MM.1S (cell line): Measurements from ENCODE around the gene BAZ1A.

Experiments used
- DNase-seq: peaks from one replicate; pipeline ENCODE4 v3.0.0-alpha.2; 2015
- H2AFZ ChIP-seq: fragments of 300-600 bp; sonication (generic); 2 replicates; pipeline ENCODE4 v1.6.0; 2016; ENCODE audit warnings: antibody characterized with exemption, low read length
- H3F3A ChIP-seq: fragments of 300-600 bp; sonication (generic); 2 replicates; pipeline ENCODE4 v1.6.1; 2016; ENCODE audit warnings: mild to moderate bottlenecking, antibody characterized with exemption, low read length, moderate library complexity, mixed read lengths; ENCODE audit not compliant: insufficient read depth
- H3K27ac ChIP-seq: fragments of 300-600 bp; sonication (generic); 2 replicates; pipeline ENCODE4 v1.5.1; 2016; ENCODE audit warnings: mild to moderate bottlenecking, low read length
- H3K27me3 ChIP-seq: fragments of 300-600 bp; sonication (generic); replicated peaks from 2 replicates; pipeline ENCODE4 v1.6.0; 2016; ENCODE audit warnings: low read length; ENCODE audit not compliant: insufficient read depth
- H3K36me3 ChIP-seq: fragments of 300-600 bp; sonication (generic); replicated peaks from 2 replicates; pipeline ENCODE4 v1.6.1; 2016; ENCODE audit warnings: mild to moderate bottlenecking, low read length, mixed read lengths; ENCODE audit not compliant: insufficient read depth
- H3K4me1 ChIP-seq: fragments of 300-600 bp; sonication (generic); 2 replicates; pipeline ENCODE4 v1.6.1; 2016; ENCODE audit warnings: low read length, mixed read lengths
- H3K4me2 ChIP-seq: fragments of 300-600 bp; sonication (generic); 2 replicates; pipeline ENCODE4 v1.6.0; 2016; ENCODE audit warnings: low read depth, low read length
- H3K4me3 ChIP-seq: fragments of 300-600 bp; sonication (generic); 2 replicates; pipeline ENCODE4 v1.5.1; 2016; ENCODE audit warnings: low read length, mixed read lengths
- H3K79me2 ChIP-seq: fragments of 300-600 bp; sonication (generic); 2 replicates; pipeline ENCODE4 v1.6.1; 2016; ENCODE audit warnings: mixed run types, low read length, mixed read lengths
- H3K9ac ChIP-seq: fragments of 300-600 bp; sonication (generic); 2 replicates; pipeline ENCODE4 v1.6.1; 2016; ENCODE audit warnings: low read length, mixed read lengths
- H3K9me2 ChIP-seq: fragments of 300-600 bp; sonication (generic); replicated peaks from 2 replicates; pipeline ENCODE4 v1.6.1; 2016; ENCODE audit warnings: mild to moderate bottlenecking, low read length, mixed read lengths; ENCODE audit not compliant: insufficient read depth
- H3K9me3 ChIP-seq: fragments of 300-600 bp; sonication (generic); replicated peaks from 2 replicates; pipeline ENCODE4 v1.6.1; 2016; ENCODE audit warnings: mild to moderate bottlenecking, low read length, mixed read lengths; ENCODE audit not compliant: insufficient read depth
- H4K20me1 ChIP-seq: fragments of 300-600 bp; sonication (generic); 2 replicates; pipeline ENCODE4 v1.6.1; 2016; ENCODE audit warnings: mild to moderate bottlenecking, low read length, moderate library complexity, mixed read lengths; ENCODE audit not compliant: insufficient read depth
- CTCF ChIP-seq: fragments of 300-600 bp; sonication (generic); IDR thresholded peaks from 2 replicates; pipeline ENCODE4 v1.5.1; 2016; ENCODE audit warnings: antibody characterized with exemption, low read length, mixed read lengths
- EZH2 ChIP-seq: fragments of 300-600 bp; sonication (generic); optimal IDR thresholded peaks from 2 replicates; pipeline ENCODE3; 2017; ENCODE audit warnings: low read depth, mild to moderate bottlenecking, antibody characterized with exemption, low read length, mixed read lengths
- EZH2phosphoT487 ChIP-seq: fragments of 300-600 bp; sonication (generic); IDR thresholded peaks from 2 replicates; pipeline ENCODE4 v1.6.1; 2018; ENCODE audit warnings: antibody characterized with exemption, low read length

The BAZ1A gene

GRCh38 chr14:34895277-34895676, 20.1 kb upstream of the BAZ1A start:
- Histone ChIP-seq H3K36me3 (no peaks in the 10 kb centered on the region), H3K4me2 (no peak overlapping the region), H3K9ac (no peak overlapping the region), H3F3A (no peaks in the 10 kb centered on the region), H4K20me1 (no peaks in the 10 kb centered on the region), H3K4me3 (no peak overlapping the region), H3K4me1 (no peaks in the 10 kb centered on the region), H3K27ac (no peak overlapping the region), H2AFZ (no peak overlapping the region), H3K9me2 (no peaks in the 10 kb centered on the region), H3K9me3 (no peaks in the 10 kb centered on the region), H3K79me2 (no peaks in the 10 kb centered on the region), H3K27me3 (no peaks in the 10 kb centered on the region)
- DNase-seq, result no peak
- no peak for TF ChIP-seq EZH2phosphoT487
- no peak for TF ChIP-seq EZH2
- TF ChIP-seq CTCF, result no peak

DNA sequence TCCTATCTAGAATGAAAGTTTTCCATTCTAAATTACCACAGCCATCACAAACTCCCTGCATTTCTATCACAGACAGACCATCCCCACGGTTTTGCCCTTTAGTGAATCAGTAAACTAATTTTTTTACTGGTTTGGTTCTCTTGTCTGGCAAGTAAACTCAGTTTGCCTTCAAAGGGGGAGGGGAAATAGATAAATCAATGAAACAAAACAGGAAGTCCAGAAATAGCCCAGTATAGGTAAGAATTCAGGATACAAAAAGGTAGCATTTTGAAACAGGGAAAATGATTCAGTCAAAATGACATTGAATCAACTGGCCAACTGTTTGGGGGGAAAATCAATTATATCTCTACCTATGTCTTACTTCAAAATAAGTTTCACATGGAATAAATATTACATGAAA, 15.8 kb upstream of the BAZ1A start:
- H3F3A ChIP-seq, result no peaks in the 10 kb centered on the region
- no peak for DNase-seq
- TF ChIP-seq EZH2 (no peak), CTCF (no peak), EZH2phosphoT487 (no peak)
- no peaks in the 10 kb centered on the region for H3K79me2 ChIP-seq
- H3K9me3 ChIP-seq, result no peaks in the 10 kb centered on the region
- no peaks in the 10 kb centered on the region for H3K27me3 ChIP-seq
- no peak overlapping the region for H2AFZ ChIP-seq
- no peak overlapping the region for H3K27ac ChIP-seq
- H3K9me2 ChIP-seq, result no peaks in the 10 kb centered on the region
- H3K36me3 ChIP-seq, result no peaks in the 10 kb centered on the region
- H3K4me1 ChIP-seq, result no peaks in the 10 kb centered on the region
- no peak overlapping the region for H3K4me3 ChIP-seq
- no peaks in the 10 kb centered on the region for H4K20me1 ChIP-seq
- no peak overlapping the region for H3K4me2 ChIP-seq
- H3K9ac ChIP-seq, result no peak overlapping the region

GRCh38 chr14:34888186-34888585, 13.0 kb upstream of the BAZ1A start:
- no peak overlapping the region for H3K4me2 ChIP-seq
- no peaks in the 10 kb centered on the region for H3F3A ChIP-seq
- no peaks in the 10 kb centered on the region for H3K9me2 ChIP-seq
- no peaks in the 10 kb centered on the region for H4K20me1 ChIP-seq
- H3K9me3 ChIP-seq, result no peaks in the 10 kb centered on the region
- H3K4me1 ChIP-seq, result no peaks in the 10 kb centered on the region
- no peak for TF ChIP-seq CTCF
- no peak for TF ChIP-seq EZH2phosphoT487
- TF ChIP-seq EZH2, result no peak
- H3K4me3 ChIP-seq, result no peak overlapping the region
- no peak overlapping the region for H2AFZ ChIP-seq
- H3K79me2 ChIP-seq, result no peaks in the 10 kb centered on the region
- no peak for DNase-seq
- H3K36me3 ChIP-seq, result no peaks in the 10 kb centered on the region
- H3K27me3 ChIP-seq, result no peaks in the 10 kb centered on the region
- no peak overlapping the region for H3K27ac ChIP-seq
- no peak overlapping the region for H3K9ac ChIP-seq

GRCh38 chr14:34883954-34884353, 8.8 kb upstream of the BAZ1A start:
- no peak for TF ChIP-seq CTCF
- TF ChIP-seq EZH2phosphoT487, result no peak
- TF ChIP-seq EZH2, result no peak
- DNase-seq, result no peak
- Histone ChIP-seq H2AFZ (no peak overlapping the region), H3K4me3 (no peak overlapping the region), H3K27ac (no peak overlapping the region), H3K9me2 (no peaks in the 10 kb centered on the region), H3K4me2 (no peak overlapping the region), H3K4me1 (no peaks in the 10 kb centered on the region), H3K9ac (no peak overlapping the region), H3K9me3 (no peaks in the 10 kb centered on the region), H3F3A (no peaks in the 10 kb centered on the region), H3K27me3 (no peaks in the 10 kb centered on the region), H3K36me3 (no peaks in the 10 kb centered on the region), H3K79me2 (no peaks in the 10 kb centered on the region), H4K20me1 (no peaks in the 10 kb centered on the region)
